BE2C (cell line): ENCODE measurements around the gene SRD5A2.

Experiments
- DNase-seq: peaks from one replicate; pipeline ENCODE4 v3.0.0-alpha.2; 2020
- H3K27me3 ChIP-seq: fragments of 250-450 bp; sonication (Bioruptor Pico); 2 replicates; pipeline ENCODE4 v1.5.1; 2020; ENCODE audit warnings: mild to moderate bottlenecking
- H3K36me3 ChIP-seq: fragments of 250-450 bp; sonication (Bioruptor Pico); 2 replicates; pipeline ENCODE4 v1.5.1; 2020; ENCODE audit warnings: mild to moderate bottlenecking
- H3K4me1 ChIP-seq: fragments of 250-450 bp; sonication (Bioruptor Pico); 2 replicates; pipeline ENCODE4 v1.5.1; 2020
- H3K4me3 ChIP-seq: 2 replicates; pipeline ENCODE4 v1.5.1; 2011; ENCODE audit warnings: low read depth, low read length
- H3K9me3 ChIP-seq: fragments of 250-450 bp; sonication (Bioruptor Pico); 2 replicates; pipeline ENCODE4 v1.5.1; 2020
- TF ChIP-seq, protein P1 (sequence below): IDR thresholded peaks from 2 replicates; pipeline ENCODE4 v1.5.1; 2012; ENCODE audit warnings: mild to moderate bottlenecking, low read depth, low read length

The SRD5A2 gene

DNA sequence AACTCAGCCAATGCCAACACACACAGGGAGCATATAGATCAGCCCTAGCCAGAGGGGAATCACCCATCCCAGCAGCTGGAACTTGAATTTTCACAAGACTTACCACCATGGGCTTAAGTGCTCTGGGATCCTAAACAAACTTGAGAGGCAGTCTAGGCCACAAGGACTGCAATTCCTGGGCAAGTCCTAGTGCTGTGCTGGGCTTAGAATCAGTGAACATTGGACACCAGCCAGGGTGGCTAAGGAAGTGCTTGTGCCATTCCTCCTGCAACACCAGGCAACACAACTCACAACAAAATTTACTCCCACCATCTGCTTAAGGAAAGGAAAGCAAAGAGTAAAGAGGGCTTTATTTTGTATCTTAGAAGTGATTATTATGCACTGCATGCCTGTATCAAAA is 38.9 kb downstream of the SRD5A2 start:
- TF ChIP-seq, protein P1, sequence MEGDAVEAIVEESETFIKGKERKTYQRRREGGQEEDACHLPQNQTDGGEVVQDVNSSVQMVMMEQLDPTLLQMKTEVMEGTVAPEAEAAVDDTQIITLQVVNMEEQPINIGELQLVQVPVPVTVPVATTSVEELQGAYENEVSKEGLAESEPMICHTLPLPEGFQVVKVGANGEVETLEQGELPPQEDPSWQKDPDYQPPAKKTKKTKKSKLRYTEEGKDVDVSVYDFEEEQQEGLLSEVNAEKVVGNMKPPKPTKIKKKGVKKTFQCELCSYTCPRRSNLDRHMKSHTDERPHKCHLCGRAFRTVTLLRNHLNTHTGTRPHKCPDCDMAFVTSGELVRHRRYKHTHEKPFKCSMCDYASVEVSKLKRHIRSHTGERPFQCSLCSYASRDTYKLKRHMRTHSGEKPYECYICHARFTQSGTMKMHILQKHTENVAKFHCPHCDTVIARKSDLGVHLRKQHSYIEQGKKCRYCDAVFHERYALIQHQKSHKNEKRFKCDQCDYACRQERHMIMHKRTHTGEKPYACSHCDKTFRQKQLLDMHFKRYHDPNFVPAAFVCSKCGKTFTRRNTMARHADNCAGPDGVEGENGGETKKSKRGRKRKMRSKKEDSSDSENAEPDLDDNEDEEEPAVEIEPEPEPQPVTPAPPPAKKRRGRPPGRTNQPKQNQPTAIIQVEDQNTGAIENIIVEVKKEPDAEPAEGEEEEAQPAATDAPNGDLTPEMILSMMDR = no peak
- Histone ChIP-seq H3K36me3 (no peaks in the 10 kb centered on the region), H3K9me3 (no peaks in the 10 kb centered on the region), H3K27me3 (no peaks in the 10 kb centered on the region), H3K4me1 (no peaks in the 10 kb centered on the region), H3K4me3 (no peak overlapping the region)
- no peak for DNase-seq

DNA sequence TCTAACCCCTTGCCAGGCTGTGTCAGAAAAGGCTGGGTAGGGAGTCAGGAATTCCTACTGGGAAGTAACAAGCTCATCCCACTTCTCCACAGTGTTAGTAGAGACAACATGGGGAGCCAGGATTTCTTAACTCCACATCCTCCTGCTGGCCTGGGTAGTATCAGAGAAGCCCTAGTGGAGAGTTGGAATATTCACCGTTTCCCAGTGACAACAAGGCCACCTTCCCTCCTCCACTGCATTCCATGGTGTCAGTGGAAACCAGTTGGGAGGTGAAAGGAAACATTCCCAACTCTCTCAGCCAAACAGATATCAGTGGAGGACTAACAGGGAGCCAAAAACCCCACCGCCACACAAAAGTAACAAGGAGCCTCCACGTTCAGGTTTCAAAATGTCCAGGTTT is 41.2 kb downstream of the SRD5A2 start:
- TF ChIP-seq, protein P1 = no peak
- Histone ChIP-seq H3K9me3 (no peaks in the 10 kb centered on the region), H3K36me3 (no peaks in the 10 kb centered on the region), H3K27me3 (no peaks in the 10 kb centered on the region), H3K4me3 (no peak overlapping the region), H3K4me1 (no peaks in the 10 kb centered on the region)
- no peak for DNase-seq

DNA sequence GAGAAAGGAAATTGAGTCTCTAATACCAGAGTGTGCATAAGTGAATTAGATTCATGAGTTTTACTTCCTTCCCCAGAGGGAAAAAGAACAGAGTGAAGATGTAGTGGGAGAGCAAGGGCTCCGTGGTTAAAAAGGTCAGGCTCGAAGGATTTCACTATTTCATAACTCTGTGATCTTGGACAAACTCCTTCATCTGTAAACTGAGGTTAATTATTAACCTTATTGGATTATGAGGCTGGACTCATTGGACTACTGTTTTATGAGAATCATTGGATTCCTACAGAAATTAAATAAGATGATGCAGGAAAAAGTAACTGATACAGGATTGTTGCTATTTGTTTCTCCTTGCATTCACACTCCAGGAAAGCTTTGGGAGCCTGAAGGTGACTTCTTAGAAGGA is 45.0 kb downstream of the SRD5A2 start:
- H3K27me3 ChIP-seq = no peaks in the 10 kb centered on the region; the same call in 1 of the 2 replicates
- no peaks in the 10 kb centered on the region for H3K36me3 ChIP-seq
- TF ChIP-seq, protein P1 = no peak
- no peak for DNase-seq
- H3K9me3 ChIP-seq = no peaks in the 10 kb centered on the region
- no peak overlapping the region for H3K4me3 ChIP-seq
- no peaks in the 10 kb centered on the region for H3K4me1 ChIP-seq

DNA sequence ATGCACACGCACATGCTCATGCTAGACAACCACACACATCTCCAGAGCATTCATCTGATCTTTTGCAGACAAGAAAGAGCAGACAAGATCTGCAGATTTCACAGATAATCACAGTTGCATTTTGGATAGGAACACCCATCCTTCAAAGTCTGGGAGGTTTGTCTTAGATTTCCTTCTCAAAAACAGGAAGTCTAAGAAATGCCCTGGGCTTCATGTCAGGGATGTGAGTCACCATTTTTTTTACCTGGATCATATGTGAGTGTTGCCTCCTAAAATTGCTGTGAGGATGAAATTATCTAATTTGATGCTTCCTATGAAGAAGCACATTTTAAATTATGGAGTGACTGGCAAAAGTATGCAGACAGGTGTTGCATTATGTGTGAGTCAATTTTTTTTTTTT is 46.1 kb downstream of the SRD5A2 start:
- H3K27me3 ChIP-seq = no peaks in the 10 kb centered on the region; the same call in 1 of the 2 replicates
- TF ChIP-seq, protein P1 = no peak
- H3K36me3 ChIP-seq = no peaks in the 10 kb centered on the region
- no peak for DNase-seq
- H3K9me3 ChIP-seq = no peaks in the 10 kb centered on the region
- no peaks in the 10 kb centered on the region for H3K4me1 ChIP-seq
- H3K4me3 ChIP-seq = no peak overlapping the region

DNA sequence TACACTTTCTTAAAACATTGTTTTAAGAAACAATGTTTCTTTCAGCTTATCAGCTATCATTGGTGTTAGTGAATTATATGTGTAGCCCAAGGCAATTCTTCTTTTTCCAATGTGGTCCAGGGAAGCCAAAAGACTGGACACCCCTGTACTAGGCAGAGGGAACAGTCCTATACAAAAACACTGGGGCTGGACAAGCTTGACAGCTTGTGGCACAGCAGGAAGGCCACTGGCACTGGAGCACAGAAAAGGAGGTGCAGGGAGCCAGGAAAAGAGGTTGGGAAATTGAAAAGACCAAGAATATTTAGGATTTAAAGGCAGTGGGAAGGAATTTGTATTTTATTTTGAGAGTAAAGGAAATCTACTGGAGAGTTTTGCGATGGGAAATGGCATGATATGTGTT is 47.7 kb downstream of the SRD5A2 start:
- Histone ChIP-seq H3K27me3 (no peaks in the 10 kb centered on the region; the same call in 1 of the 2 replicates), H3K4me1 (no peaks in the 10 kb centered on the region), H3K9me3 (no peaks in the 10 kb centered on the region), H3K4me3 (no peak overlapping the region), H3K36me3 (no peaks in the 10 kb centered on the region)
- TF ChIP-seq, protein P1 = no peak
- no peak for DNase-seq

DNA sequence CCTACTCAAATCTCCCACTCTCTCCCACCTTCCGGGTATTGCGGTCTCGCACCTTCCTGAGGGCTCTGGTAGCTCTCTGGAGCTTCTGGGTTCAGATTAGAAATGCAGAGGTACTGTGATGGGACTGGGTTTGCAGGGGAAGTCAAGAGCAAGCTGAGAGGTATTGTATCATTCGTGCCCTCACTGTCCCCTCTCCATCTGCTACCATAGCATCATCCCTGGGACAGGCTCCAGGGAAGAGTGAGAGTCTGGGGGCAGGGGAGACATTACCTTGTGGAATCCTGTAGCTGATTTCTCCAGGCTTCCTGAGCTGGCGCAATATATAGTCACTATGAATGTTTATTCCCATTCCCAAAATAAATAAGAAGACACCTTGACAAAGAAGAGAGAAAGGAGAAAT is 49.6 kb downstream of the SRD5A2 start:
- DNase-seq = no peak
- no peak overlapping the region for H3K4me3 ChIP-seq
- no peaks in the 10 kb centered on the region for H3K9me3 ChIP-seq
- TF ChIP-seq, protein P1 = no peak
- no peaks in the 10 kb centered on the region; the same call in 1 of the 2 replicates for H3K27me3 ChIP-seq
- H3K36me3 ChIP-seq = no peaks in the 10 kb centered on the region
- no peaks in the 10 kb centered on the region for H3K4me1 ChIP-seq
